Nephron progenitor cell (in vitro differentiated cells): Measurements from ENCODE around the gene RASGEF1C.

Experiments used
- DNase-seq: peaks from one replicate; pipeline ENCODE4 v3.0.0; 2021
- H3K27ac Mint-ChIP-seq: 2 replicates; pipeline ENCODE4 v1.8.0; 2021; ENCODE audit warnings: mild to moderate bottlenecking, moderate library complexity, mixed read lengths
- H3K27me3 Mint-ChIP-seq: 2 replicates; pipeline ENCODE4 v1.8.0; 2021; ENCODE audit warnings: mild to moderate bottlenecking, low read depth, mixed read lengths; ENCODE audit not compliant: poor library complexity
- H3K36me3 Mint-ChIP-seq: 2 replicates; pipeline ENCODE4 v1.8.0; 2021; ENCODE audit warnings: low read depth, mixed read lengths
- H3K4me1 Mint-ChIP-seq: 2 replicates; pipeline ENCODE4 v1.8.0; 2021; ENCODE audit warnings: mixed read lengths
- H3K4me3 Mint-ChIP-seq: 2 replicates; pipeline ENCODE4 v1.8.0; 2021; ENCODE audit warnings: mild to moderate bottlenecking, moderate library complexity, mixed read lengths
- H3K9me3 Mint-ChIP-seq: 2 replicates; pipeline ENCODE4 v1.8.0; 2021; ENCODE audit warnings: mild to moderate bottlenecking, moderate library complexity, mixed read lengths
- CTCF ChIP-seq: fragments of 200-600 bp; sonication (generic); IDR thresholded peaks from 2 replicates; pipeline ENCODE4 v1.5.0; 2021; ENCODE audit warnings: antibody characterized with exemption

RASGEF1C gene

DNA sequence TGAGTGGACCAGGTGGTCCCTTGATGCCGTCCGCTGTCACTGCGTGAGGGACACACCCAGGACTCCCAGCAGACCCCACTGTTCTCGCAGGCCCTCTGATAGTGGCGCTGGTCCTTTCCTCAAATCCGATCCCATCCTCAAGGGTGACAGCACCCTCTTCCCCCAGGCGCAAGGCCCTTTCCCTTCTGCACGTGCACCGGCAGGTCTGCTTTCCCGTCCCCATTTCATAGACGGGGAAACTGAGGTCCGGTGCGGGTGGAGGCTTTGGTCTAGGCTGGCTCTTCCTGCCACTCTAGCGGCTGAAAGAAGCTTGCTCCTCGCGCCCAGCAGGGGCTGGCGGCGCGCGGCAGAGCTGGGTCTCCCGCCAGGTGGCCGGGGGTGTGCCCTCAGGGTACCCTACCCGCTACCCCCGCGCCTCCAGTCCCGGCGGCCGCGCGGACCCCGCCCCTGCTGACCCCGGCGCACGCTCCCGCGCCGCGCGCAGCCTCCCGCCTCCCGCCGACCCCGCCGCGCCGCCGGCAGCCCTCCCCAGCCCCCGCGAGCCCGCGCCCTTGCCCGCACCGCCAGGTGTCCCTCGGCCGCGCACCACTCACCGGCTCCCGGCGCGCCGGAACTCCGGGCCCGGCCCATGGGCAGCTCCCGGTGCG is 453 bp downstream of the RASGEF1C start:
- H3K36me3 Mint-ChIP-seq, result no peaks in the 10 kb centered on the region
- peak; percentile 69 for DNase-seq

DNA sequence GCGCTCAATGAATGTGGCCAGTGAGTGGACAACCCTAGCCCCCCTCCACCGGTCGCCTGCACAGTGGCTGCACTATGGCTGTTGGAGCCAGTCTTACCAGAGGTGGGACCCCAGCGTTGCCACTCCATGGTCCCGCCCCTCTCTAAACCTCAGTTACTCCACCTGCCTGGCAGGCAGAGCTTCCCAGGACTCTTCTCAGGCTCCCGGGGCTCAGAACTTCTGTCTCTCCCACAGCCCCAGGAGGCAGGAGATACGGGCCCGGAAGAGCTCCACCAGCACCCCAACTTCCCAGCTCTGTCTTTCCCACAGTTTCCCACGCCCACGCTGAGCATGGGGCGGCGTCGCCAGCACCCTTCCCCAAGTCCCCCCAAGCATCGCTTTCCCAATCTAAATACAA is 975 bp downstream of the RASGEF1C start:
- Mint-ChIP-seq H3K27me3 (peaks cover 39% of the 10 kb centered on the region), H3K27ac (no peak overlapping the region), H3K4me1 (peaks cover 11% of the 10 kb centered on the region), H3K36me3 (no peaks in the 10 kb centered on the region), H3K4me3 (peak overlapping the region; percentile 78), H3K9me3 (no peaks in the 10 kb centered on the region)
- TF ChIP-seq CTCF, result no peak
- no peak for DNase-seq

More for the DNA sequence above, 453 bp downstream of the RASGEF1C start:
- no peaks in the 10 kb centered on the region for H3K9me3 Mint-ChIP-seq
- peak overlapping the region; percentile 78 for H3K4me3 Mint-ChIP-seq
- H3K27ac Mint-ChIP-seq, result no peak overlapping the region
- peaks cover 11% of the 10 kb centered on the region for H3K4me1 Mint-ChIP-seq
- TF ChIP-seq CTCF, result no peak
- H3K27me3 Mint-ChIP-seq, result peaks cover 36% of the 10 kb centered on the region

- Mint-ChIP-seq H3K9me3 (no peaks in the 10 kb centered on the region), H3K36me3 (no peaks in the 10 kb centered on the region), H3K4me3 (peak overlapping the region; percentile 29), H3K4me1 (peaks cover 11% of the 10 kb centered on the region), H3K27ac (no peak overlapping the region), H3K27me3 (peaks cover 41% of the 10 kb centered on the region)
- DNase-seq, result no peak
- TF ChIP-seq CTCF, result no peak
These were observed 1.4 kb downstream of the RASGEF1C start for GRCh38 chr5:180207593-180207992.

- Mint-ChIP-seq H3K27ac (no peak overlapping the region), H3K27me3 (peaks cover 41% of the 10 kb centered on the region)
- TF ChIP-seq CTCF, result no peak
These were observed 2.0 kb downstream of the RASGEF1C start for GRCh38 chr5:180206993-180207392.

DNA sequence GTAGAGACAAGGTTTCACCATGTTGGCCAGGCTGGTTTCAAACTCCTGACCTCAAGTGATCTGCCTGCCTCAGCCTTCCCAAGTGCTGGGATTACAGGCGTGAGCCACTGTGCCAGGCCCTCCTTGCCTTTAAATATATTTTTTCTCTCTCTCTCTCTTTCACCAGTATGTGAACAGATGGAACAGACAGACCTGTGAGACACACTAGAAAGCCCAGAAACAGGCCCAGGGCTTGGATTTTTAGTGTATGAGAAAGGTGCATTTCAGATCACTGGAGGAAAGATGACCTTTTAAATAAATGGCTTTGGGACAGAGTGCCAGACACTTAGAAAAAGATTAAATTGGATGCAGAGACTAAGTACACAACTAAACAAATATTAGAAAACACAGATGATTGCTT is 3.1 kb downstream of the RASGEF1C start:
- Mint-ChIP-seq H3K4me3 (no peak overlapping the region), H3K27ac (no peak overlapping the region), H3K4me1 (peaks cover 11% of the 10 kb centered on the region), H3K9me3 (no peaks in the 10 kb centered on the region), H3K36me3 (no peaks in the 10 kb centered on the region), H3K27me3 (peaks cover 39% of the 10 kb centered on the region)
- DNase-seq, result no peak
- TF ChIP-seq CTCF, result no peak

More at GRCh38 chr5:180206993-180207392, 2.0 kb downstream of the RASGEF1C start:
- Mint-ChIP-seq H3K4me1 (peaks cover 11% of the 10 kb centered on the region), H3K9me3 (no peaks in the 10 kb centered on the region), H3K4me3 (peak overlapping the region; percentile 60), H3K36me3 (no peaks in the 10 kb centered on the region)
- no peak for DNase-seq

- Mint-ChIP-seq H3K4me1 (peaks cover 7% of the 10 kb centered on the region), H3K36me3 (no peaks in the 10 kb centered on the region), H3K27me3 (peaks cover 29% of the 10 kb centered on the region), H3K4me3 (no peak overlapping the region), H3K27ac (no peak overlapping the region), H3K9me3 (no peaks in the 10 kb centered on the region)
- no peak for TF ChIP-seq CTCF
- no peak for DNase-seq
These were observed 4.7 kb downstream of the RASGEF1C start for GRCh38 chr5:180204276-180204819.
